T1000 (cell line): ENCODE measurements around the gene DESI1.

Source experiments
- DNase-seq: peaks from one replicate; lab custom pipeline; 2025; ENCODE audit warnings: mixed read lengths; lab: John Stamatoyannopoulos, UW

The DESI1 gene

GRCh38 chr22:41557401-41558240, 63.2 kb downstream of the DESI1 start:
- DNase-seq, result no peak

GRCh38 chr22:41556561-41556960, 64.3 kb downstream of the DESI1 start:
- no peak for DNase-seq

DNA sequence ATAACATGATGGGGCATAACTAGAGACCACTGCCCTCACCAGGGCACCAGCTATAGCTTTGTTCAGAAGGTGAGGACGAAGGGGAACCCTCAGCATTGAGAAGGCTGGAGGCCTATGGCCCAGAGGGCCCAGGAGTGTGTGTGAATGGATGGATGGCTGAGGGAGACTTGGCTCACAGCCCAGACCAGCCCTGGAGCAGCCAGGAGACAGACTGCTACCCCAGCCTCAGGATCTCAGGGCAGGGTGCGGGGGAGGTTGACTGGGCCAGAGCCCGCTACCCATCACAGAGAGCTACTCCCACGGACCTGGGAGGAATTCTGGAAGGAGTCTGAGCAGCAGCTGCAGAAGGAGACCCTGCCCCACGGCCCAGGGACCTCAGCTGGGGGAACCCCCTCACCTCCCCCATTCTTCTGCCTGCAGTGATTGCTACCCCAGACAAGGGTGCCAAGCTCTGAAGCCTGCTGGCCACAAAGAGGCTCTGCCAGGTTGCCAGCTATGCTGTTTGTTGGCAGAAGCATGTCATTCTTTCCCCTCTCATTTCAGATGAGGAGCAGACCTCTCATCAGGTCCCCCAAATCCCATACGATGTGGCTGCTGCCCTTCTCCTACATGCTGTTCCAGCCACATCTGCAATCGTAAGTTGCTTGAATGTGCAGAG, 65.4 kb downstream of the DESI1 start:
- DNase-seq, result no peak

- no peak for DNase-seq
Observed at GRCh38 chr22:41551877-41552582, 68.8 kb downstream of the DESI1 start.

DNA sequence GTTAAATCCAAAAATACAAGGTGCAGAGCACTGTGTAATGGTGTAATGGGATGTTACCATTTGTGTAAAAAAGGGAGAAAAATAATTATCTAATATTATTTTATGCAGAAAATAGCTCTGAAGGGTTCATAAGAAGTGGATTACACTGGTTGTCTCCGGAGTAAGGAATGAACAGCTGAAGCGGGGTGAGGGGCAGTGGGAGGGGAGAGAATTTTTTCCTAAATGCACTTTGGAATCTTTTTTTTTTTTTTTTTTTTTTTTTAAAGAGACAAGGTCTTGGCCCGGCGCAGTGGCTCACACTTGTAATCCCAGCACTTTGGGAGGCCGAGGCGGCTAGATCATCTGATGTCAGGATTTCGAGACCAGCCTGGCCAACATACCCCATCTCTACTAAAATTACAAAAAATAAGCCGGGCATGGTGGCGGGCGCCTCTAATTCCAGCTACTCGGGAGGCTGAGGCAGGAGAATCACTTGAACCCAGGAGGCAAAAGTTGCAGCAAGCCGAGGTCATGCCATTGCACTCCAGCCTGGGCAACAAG, 69.8 kb downstream of the DESI1 start:
- DNase-seq, result no peak

DNA sequence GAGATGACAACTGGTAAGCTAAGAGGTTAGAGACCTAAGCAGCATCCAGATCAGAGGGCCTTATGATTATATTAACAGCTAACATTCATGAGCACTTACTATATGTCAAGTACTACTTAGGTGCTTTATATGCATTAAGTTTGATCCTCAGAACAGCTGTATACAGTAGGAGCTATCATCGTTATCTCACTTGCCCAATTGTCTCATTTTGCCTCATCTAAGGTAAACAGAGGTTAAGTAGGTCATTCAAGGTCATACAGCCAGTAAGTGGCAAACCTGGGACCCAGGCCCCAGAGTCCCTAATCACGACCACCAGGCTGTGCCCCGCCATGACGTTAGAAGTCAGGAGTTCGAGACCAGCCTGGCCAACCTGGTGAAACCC, 72.0 kb downstream of the DESI1 start:
- DNase-seq, result no peak
